Skeletal muscle tissue (tissue), 4 donors: ENCODE results near the gene TMCC1. TPM values are rescaled to one million over a fixed set of nuclear protein-coding genes. Genes with fewer than 3 reads are reported as not detected.
A peak's percentile ranks its signal among the peaks of the same experiment; 100 is the strongest.

Experiments used
- H3K27ac ChIP-seq: one replicate; pipeline ENCODE4 v1.7.0; 2013; ENCODE audit warnings: mild to moderate bottlenecking, low read depth, low read length, inconsistent platforms
- H3K27me3 ChIP-seq, 3 donors: one replicate each; pipeline ENCODE4 v1.7.0; 2013; ENCODE audit warnings: low read length in 3 of 3; ENCODE audit not compliant: control insufficient read depth in 3 of 3, insufficient read depth in 3 of 3
- H3K36me3 ChIP-seq, 3 donors: one replicate each; pipeline ENCODE4 v1.7.0; 2013; ENCODE audit warnings: low read length in 3 of 3; ENCODE audit not compliant: control insufficient read depth in 3 of 3, insufficient read depth in 3 of 3
- H3K4me1 ChIP-seq, 3 donors: one replicate each; pipeline ENCODE4 v1.7.0; 2013; ENCODE audit warnings: low read length in 3 of 3, mild to moderate bottlenecking in 3 of 3; ENCODE audit not compliant: control insufficient read depth in 3 of 3, insufficient read depth in 3 of 3
- H3K4me3 ChIP-seq, 3 donors: one replicate each; pipeline ENCODE4 v1.7.0; 2013; ENCODE audit warnings: low read length in 3 of 3
- H3K9ac ChIP-seq, 3 donors: one replicate each; pipeline ENCODE4 v1.7.0; 2013; ENCODE audit warnings: low read length in 3 of 3, mild to moderate bottlenecking in 3 of 3, moderate library complexity in 2 of 3, low read depth in 1 of 3
- H3K9me3 ChIP-seq, 3 donors: one replicate each; pipeline ENCODE4 v1.7.0; 2013; ENCODE audit warnings: low read length in 3 of 3; ENCODE audit not compliant: control insufficient read depth in 3 of 3
- total RNA-seq: library from RNA; depleted of rRNA; stranded (reverse); fragments of >200 nt; gene quantifications from one replicate; pipeline ENCODE4 v1.2.3, GENCODE V29; 2014
- donor health status: Osteomylitis.

The TMCC1 gene
- total RNA-seq, 1 donor from 2014 or later, result 65.8 TPM

GRCh38 chr3:129794311-129795185 lies 99.0 kb downstream of the TMCC1 start:
- Histone ChIP-seq H3K27me3 (no peaks in the 10 kb centered on the region), H3K27ac (no peak overlapping the region), H3K9me3 (no peaks in the 10 kb centered on the region), H3K4me1 (peaks cover 8 to 12% (median 11%) of the 10 kb centered on the region in 3 donors), H3K4me3 (peak overlapping the region; percentile 26 to 49 (median 32)), H3K9ac (peak overlapping the region in 1 of 3 donors; percentile 10), H3K36me3 (no peaks in the 10 kb centered on the region)

- Histone ChIP-seq H3K27me3 (no peaks in the 10 kb centered on the region), H3K4me1 (peaks cover 8 to 12% (median 11%) of the 10 kb centered on the region in 3 donors), H3K27ac (no peak overlapping the region), H3K9ac (no peak overlapping the region), H3K9me3 (no peaks in the 10 kb centered on the region), H3K36me3 (no peaks in the 10 kb centered on the region), H3K4me3 (no peak overlapping the region)
Observed at GRCh38 chr3:129793942-129794310, 99.6 kb downstream of the TMCC1 start.

- Histone ChIP-seq H3K4me1 (peaks cover 8 to 12% (median 11%) of the 10 kb centered on the region in 3 donors), H3K4me3 (no peak overlapping the region), H3K9ac (no peak overlapping the region), H3K36me3 (no peaks in the 10 kb centered on the region), H3K9me3 (no peaks in the 10 kb centered on the region), H3K27ac (no peak overlapping the region), H3K27me3 (no peaks in the 10 kb centered on the region)
Observed at GRCh38 chr3:129793319-129793718, 100.2 kb downstream of the TMCC1 start.

- Histone ChIP-seq H3K36me3 (no peaks in the 10 kb centered on the region), H3K27ac (no peak overlapping the region)
Observed at GRCh38 chr3:129783470-129783869, 110.0 kb downstream of the TMCC1 start.

GRCh38 chr3:129778871-129779270 lies 114.6 kb downstream of the TMCC1 start:
- Histone ChIP-seq H3K27me3 (no peaks in the 10 kb centered on the region), H3K27ac (no peak overlapping the region), H3K36me3 (no peaks in the 10 kb centered on the region), H3K4me1 (no peaks in the 10 kb centered on the region), H3K9ac (no peak overlapping the region), H3K9me3 (no peaks in the 10 kb centered on the region), H3K4me3 (no peak overlapping the region)

More at GRCh38 chr3:129783470-129783869, 110.0 kb downstream of the TMCC1 start:
- no peak overlapping the region for H3K9ac ChIP-seq
- no peaks in the 10 kb centered on the region for H3K27me3 ChIP-seq
- no peaks in the 10 kb centered on the region for H3K9me3 ChIP-seq
- no peak overlapping the region for H3K4me3 ChIP-seq
- no peaks in the 10 kb centered on the region for H3K4me1 ChIP-seq

- Histone ChIP-seq H3K36me3 (no peaks in the 10 kb centered on the region), H3K4me3 (no peak overlapping the region), H3K27me3 (no peaks in the 10 kb centered on the region), H3K9me3 (no peaks in the 10 kb centered on the region), H3K4me1 (no peaks in the 10 kb centered on the region), H3K9ac (no peak overlapping the region), H3K27ac (no peak overlapping the region)
Observed at GRCh38 chr3:129777806-129778205, 115.7 kb downstream of the TMCC1 start.

GRCh38 chr3:129775870-129776269 lies 117.6 kb downstream of the TMCC1 start:
- no peaks in the 10 kb centered on the region for H3K9me3 ChIP-seq
- H3K4me1 ChIP-seq, result no peaks in the 10 kb centered on the region
- H3K27me3 ChIP-seq, result no peaks in the 10 kb centered on the region

GRCh38 chr3:129773691-129774663 lies 119.5 kb downstream of the TMCC1 start:
- Histone ChIP-seq H3K36me3 (no peaks in the 10 kb centered on the region), H3K27me3 (no peaks in the 10 kb centered on the region), H3K27ac (no peak overlapping the region), H3K9ac (no peak overlapping the region), H3K4me1 (no peaks in the 10 kb centered on the region), H3K4me3 (no peak overlapping the region), H3K9me3 (no peaks in the 10 kb centered on the region)

More at GRCh38 chr3:129775870-129776269, 117.6 kb downstream of the TMCC1 start:
- Histone ChIP-seq H3K36me3 (no peaks in the 10 kb centered on the region), H3K27ac (no peak overlapping the region), H3K4me3 (no peak overlapping the region), H3K9ac (no peak overlapping the region)

GRCh38 chr3:129770604-129771003 lies 122.9 kb downstream of the TMCC1 start:
- Histone ChIP-seq H3K9ac (no peak overlapping the region), H3K4me3 (no peak overlapping the region), H3K36me3 (no peaks in the 10 kb centered on the region), H3K4me1 (no peaks in the 10 kb centered on the region), H3K27me3 (no peaks in the 10 kb centered on the region), H3K27ac (no peak overlapping the region), H3K9me3 (no peaks in the 10 kb centered on the region)
